GM21529 (cell line): ENCODE measurements around the gene DCTN3.

Experiments
- ATAC-seq: cut with Tn5 transposase; IDR thresholded peaks from one replicate; pipeline ENCODE4 v1.9.1; 2021; ENCODE audit not compliant: unreplicated experiment

DCTN3 gene

GRCh38 chr9:34624475-34625185, 4.3 kb upstream of the DCTN3 start:
- no peak for ATAC-seq

DNA sequence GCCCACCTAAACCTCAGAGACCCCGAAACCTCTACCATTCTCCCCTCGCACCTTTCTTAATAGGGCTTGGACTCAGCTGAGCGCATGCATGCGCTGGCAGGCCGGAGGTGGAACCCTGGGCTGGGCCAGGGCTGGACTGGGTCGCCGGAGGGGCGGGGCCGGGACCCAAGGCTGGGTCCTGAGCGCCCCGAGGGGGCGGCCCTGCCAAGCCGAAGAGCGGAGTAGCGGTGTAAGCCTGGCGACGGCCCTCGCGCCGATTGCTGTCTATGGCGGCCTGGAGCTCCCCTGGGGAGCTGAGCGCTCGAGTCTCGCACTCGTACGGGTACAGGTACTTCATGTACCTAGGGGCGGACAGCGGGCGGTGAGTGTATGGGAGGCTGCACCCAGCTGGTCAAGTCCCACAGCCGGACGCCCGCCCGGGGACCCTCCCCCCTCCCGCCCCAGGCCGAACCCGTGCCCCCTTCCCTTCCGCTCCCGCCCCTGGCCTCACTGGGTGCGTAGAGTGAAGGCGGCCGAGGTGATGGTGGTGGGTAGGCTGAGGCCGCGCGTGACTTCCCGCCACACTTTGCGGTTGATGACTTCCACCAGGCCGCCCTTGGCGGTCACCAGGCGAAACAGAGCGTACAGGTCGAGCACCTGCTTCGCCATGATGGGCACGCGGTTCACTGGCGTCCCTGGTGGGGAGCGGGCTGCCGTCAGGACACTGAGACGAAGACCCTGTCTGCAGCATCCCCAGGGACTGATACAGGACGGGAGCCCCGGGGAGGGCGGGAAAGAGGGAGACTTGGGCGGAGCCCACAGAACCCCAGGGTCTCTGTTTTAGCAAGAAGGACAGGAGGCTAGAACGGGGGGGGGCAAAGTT, 3.3 kb upstream of the DCTN3 start:
- ATAC-seq = no peak

DNA sequence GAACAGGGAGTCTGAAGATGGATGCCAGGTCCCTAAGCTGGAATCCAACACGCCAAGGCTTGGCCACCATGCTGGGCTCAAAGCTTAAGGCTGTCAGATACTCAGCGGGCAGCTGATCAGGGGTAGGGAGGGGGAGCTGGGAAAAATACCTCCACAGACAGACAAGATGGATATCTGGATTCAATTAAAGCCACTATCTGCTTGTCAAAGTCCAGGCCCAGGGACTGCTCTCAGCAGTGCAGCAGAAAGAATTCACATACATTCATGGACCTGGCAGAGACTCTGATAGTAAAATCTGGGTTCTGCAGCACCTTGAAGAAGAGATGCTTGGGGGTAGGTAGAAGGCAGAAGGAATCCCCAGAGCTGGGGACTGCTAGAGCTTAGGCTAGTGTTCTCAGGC, 5.2 kb downstream of the DCTN3 start:
- ATAC-seq = no peak

GRCh38 chr9:34612788-34613390, 7.4 kb downstream of the DCTN3 start:
- ATAC-seq = peak; percentile 38

DNA sequence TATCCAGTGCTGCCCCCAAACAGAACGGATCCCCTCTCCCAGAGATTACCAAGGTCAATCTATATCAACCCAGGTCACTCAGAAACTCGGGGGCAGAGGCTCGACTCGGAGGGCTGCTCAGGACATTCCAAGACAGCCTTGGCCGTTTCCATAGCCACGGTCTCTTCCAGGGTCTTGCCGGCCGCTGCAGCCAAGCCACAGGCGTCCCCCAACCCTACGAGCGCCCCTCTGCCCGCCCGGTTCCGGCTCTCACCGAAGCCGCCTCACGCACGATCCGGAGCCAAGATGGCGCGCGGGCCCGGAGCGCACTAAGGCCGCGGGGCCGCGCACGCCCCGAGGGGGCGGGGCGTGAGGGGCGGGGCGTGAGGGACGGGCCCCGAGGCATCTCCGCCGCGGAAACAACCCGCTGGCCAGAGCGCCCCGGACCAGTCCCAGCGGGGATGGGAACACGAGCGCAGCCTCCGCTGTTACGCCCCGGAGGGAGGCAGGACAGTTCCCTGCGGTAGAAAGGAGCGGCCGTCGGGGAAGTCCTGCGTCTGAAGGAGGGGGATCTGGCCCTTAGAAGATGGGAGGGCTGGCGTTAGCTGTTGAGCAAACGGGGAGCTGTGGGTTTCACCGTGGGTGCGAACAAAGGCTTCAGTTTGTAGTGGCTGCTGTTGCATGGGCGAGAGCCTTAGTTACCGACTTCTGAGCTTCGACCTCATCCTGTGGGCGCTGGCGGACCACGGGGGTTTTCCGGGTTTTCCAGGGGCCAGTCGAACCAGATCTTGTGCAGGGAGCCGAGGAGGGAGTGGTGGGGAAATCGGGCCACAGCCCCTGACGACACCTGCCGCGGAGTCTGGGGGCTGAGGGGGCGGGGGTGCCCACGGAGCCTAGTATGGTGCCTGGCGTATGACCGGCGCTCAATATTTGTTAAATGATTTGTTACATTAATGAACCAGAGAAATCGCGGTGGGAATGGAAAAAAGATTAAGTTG, 8.2 kb downstream of the DCTN3 start, which contains the start of gene RPP25L:
RPP25L (minus strand) TSS at position 287 of the 977 bp plus-strand sequence. CDS start 801 bp downstream, outside the sequence.
- ATAC-seq = peak; percentile 89

GRCh38 chr9:34611251-34611810, 9.0 kb downstream of the DCTN3 start:
- ATAC-seq = peak; percentile 13

DNA sequence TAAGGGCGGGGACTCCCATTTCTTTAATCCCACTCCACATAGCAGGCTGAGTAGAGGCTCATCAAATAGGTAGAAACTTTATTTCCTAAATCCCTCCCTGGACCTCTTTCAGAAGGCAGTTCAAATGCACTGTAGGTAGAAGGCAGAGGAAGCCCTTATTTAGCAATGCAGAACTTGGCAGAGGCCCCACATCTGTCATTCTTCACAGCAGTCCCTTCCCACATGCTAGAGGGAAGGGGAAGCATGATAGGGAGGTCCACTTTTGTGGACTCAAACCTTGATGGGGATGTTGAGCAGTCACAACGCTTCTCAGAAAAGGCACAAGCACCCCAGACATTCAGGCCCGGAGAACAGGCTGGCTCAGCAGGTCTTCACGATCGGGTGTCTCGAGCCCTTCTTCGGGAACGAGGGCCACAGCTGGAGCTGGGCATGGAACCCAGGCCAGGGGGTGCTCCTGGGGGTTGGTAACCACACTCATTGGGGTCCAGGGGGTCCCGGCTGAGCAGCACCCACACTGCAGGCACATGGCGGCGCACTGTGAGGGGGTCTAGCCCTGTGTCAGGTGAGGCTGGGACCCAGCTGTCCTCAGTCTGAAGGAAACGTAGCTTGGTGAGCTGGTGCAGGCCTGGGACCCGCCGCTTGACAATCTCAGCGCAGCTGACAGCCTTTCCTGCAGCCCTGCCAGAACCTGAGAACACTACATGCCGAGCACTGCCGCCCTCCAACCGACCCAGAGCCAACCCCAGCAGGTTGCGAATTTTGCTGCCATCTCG, 9.7 kb downstream of the DCTN3 start:
- no peak for ATAC-seq

- no peak for ATAC-seq
Measured at GRCh38 chr9:34607331-34607730, 13.0 kb downstream of the DCTN3 start.

GRCh38 chr9:34606905-34607304, 13.4 kb downstream of the DCTN3 start:
- ATAC-seq = no peak

GRCh38 chr9:34606190-34606589, 14.1 kb downstream of the DCTN3 start:
- ATAC-seq = no peak

GRCh38 chr9:34603610-34604231, 16.6 kb downstream of the DCTN3 start:
- ATAC-seq = peak; percentile 79

- ATAC-seq = no peak
Measured at GRCh38 chr9:34601937-34602573, 18.2 kb downstream of the DCTN3 start.

DNA sequence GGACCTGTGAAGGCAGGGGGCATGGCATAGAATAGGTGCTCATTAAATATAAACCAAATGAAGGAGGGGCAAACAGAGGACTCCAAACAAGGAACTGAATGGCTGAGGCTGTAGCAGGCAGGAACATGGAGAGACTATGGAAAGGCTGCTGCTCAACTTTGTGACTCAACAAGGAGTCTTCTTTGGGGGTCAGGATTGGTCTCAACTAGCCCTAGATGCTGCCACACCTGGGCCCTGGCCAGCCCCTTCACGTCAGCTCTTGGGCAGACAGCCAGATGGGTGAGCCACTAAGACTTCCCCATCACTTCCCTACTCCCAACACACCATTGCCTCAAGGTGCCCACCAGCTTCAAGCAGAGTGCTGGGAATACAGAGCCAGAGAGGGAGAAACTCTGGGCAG, 19.4 kb downstream of the DCTN3 start:
- ATAC-seq = no peak

DNA sequence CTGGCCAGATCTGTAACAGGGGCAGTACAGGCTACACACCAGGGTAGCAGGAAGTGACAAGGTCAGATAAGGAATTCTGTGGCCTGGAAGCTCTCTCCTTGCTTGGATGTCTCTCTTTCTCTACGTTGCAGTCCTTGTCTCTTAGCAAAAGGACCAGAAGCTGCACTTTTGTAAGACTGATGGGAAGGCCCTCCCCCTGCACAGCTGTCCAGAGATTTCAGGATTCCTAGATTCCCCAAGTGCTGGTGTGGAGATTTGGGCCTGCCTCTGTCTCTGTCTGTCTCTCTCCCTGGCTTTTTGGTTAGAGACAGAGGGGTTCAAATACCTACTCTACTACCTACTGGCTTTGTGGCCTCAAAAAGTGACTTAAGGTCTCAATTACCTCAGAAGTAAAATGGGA, 20.7 kb downstream of the DCTN3 start:
- ATAC-seq = no peak

GRCh38 chr9:34594177-34594576, 26.1 kb downstream of the DCTN3 start:
- ATAC-seq = no peak

DNA sequence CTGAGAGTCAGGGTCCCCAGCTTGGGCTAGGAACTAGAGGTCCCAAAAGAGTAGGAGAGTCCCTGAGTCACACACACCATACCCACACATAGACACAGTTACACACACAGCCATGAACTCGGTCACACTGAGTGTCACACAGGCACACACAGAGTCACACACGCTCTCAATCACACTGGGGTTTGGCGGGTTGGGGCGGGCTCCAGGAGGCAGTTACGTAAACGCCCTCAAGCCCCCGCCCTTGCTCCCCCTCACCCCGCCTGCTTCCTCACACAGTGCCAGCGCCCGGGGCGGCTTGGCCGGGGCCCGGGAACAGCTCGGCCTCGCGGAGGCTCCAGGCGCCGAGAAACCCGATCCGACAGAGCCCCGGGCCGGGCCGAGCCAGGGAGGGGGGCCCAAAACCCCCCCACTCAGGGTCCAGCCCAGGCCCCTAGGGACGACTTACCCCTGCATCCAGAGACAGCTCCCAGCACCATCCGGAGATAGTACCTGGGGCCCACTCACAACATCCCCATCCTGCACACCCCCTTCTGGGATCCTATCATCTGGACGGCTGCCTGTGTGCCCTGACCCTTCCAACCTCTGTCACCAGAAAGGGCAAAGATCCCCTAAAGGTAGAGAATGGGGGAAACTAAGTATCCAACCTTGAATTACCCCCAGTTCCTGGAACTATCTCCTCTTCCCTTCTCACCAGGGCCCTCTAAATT, 27.2 kb downstream of the DCTN3 start:
- ATAC-seq = no peak

DNA sequence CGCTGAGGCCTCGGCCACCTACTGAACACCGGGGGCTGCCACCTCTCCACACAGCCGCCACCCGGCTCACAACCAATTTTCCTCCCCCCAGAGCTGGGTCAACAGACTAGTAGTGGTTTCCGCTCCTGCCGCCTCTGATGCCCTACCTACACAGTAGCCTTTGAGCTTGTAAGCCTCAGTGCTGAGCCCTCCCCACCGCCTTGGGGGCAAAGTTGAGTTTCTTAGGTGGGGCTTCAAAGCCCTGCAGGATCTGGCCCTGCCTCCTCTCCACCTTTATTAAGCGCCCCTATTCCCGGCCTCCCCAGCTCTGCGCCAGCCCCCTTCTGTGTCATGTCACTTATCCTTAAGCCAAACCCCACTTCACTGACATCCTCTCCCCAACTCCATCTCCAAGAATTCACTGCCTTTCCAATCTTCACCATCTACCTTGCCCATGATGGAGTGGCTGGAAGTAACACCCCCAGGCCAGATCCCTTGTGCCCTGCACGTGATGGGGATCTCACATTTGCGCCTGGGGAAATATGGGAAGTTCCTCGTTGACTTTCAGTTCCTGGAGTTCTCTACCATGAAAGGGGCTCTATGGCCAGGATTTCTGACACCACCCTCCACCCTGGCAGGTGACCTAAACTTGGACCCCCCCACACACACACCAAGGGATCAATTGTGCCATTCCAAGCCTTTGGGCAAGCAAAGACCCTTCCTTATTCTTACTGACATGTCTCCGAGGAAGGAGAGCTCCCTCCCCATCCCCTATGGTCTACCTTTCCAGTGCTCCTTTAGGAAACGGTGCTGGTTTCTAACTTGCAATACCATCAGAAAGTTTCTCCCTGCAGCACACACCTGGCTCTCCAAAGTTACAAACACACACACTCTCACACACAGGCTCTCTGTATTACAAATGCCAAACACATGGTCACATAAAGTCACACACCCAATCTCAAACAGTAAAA, 28.1 kb downstream of the DCTN3 start:
- no peak for ATAC-seq
